HepG2 (cell line): Measurements from ENCODE around the gene AKIRIN1. TPM values are rescaled to one million over a fixed set of nuclear protein-coding genes. Genes with fewer than 3 reads are reported as not detected.

Experiments
- ARID5B ChIP-seq: IDR thresholded peaks from 2 replicates; pipeline ENCODE4 v1.4.0; 2020; ENCODE audit warnings: mild to moderate bottlenecking, missing genetic modification reagents
- DZIP1 ChIP-seq: sonication (generic); formaldehyde crosslinking; IDR thresholded peaks from 2 replicates; pipeline ENCODE4 v1.5.0; 2020; ENCODE audit warnings: mild to moderate bottlenecking, missing genetic modification reagents
- HIVEP1 ChIP-seq: sonication (generic); formaldehyde crosslinking; IDR thresholded peaks from 2 replicates; pipeline ENCODE4 v1.4.0; 2020; ENCODE audit warnings: mild to moderate bottlenecking, missing genetic modification reagents
- IKZF4 ChIP-seq: sonication (generic); formaldehyde crosslinking; IDR thresholded peaks from 2 replicates; pipeline ENCODE4 v1.5.1; 2020; ENCODE audit warnings: borderline replicate concordance, mild to moderate bottlenecking, low read depth, missing genetic modification reagents; ENCODE audit errors: not compliant biosample characterization
- ISL2 ChIP-seq: sonication (generic); formaldehyde crosslinking; IDR thresholded peaks from 2 replicates; pipeline ENCODE4 v1.5.0; 2020; ENCODE audit warnings: missing genetic modification reagents
- JUN ChIP-seq: sonication (generic); formaldehyde crosslinking; IDR thresholded peaks from 2 replicates; pipeline ENCODE4 v1.4.0; 2020; ENCODE audit warnings: mild to moderate bottlenecking, missing genetic modification reagents
- MTF2 ChIP-seq: sonication (generic); formaldehyde crosslinking; IDR thresholded peaks from 2 replicates; pipeline ENCODE4 v1.5.0; 2020; ENCODE audit warnings: missing genetic modification reagents, borderline replicate concordance
- NR2F2 ChIP-seq: IDR thresholded peaks from 2 replicates; pipeline ENCODE4 v1.6.1; 2012; ENCODE audit warnings: low read depth, inconsistent platforms, borderline replicate concordance
- NRL ChIP-seq: sonication (generic); formaldehyde crosslinking; IDR thresholded peaks from 2 replicates; pipeline ENCODE4 v1.5.0; 2020; ENCODE audit warnings: missing genetic modification reagents, mild to moderate bottlenecking, moderate library complexity, borderline replicate concordance
- RFXAP ChIP-seq: sonication (generic); formaldehyde crosslinking; IDR thresholded peaks from 2 replicates; pipeline ENCODE4 v1.4.0; 2020; ENCODE audit warnings: missing genetic modification reagents, borderline replicate concordance
- SP2 ChIP-seq: sonication (generic); formaldehyde crosslinking; IDR thresholded peaks from 2 replicates; pipeline ENCODE4 v1.5.1; 2020; ENCODE audit warnings: mild to moderate bottlenecking, missing genetic modification reagents
- ZBTB25 ChIP-seq: IDR thresholded peaks from 2 replicates; pipeline ENCODE4 v1.6.1; 2018; ENCODE audit warnings: missing genetic modification reagents
- ZNF124 ChIP-seq: sonication (generic); formaldehyde crosslinking; IDR thresholded peaks from 2 replicates; pipeline ENCODE4 v1.4.0; 2020; ENCODE audit warnings: missing genetic modification reagents
- ZNF234 ChIP-seq: sonication (generic); formaldehyde crosslinking; conservative IDR thresholded peaks from 2 replicates; pipeline ENCODE4 v1.5.1; 2020; ENCODE audit warnings: mild to moderate bottlenecking, missing genetic modification reagents
- ZNF350 ChIP-seq: sonication (generic); formaldehyde crosslinking; IDR thresholded peaks from 2 replicates; pipeline ENCODE4 v1.4.0; 2020; ENCODE audit warnings: mild to moderate bottlenecking, low read depth, missing genetic modification reagents, borderline replicate concordance
- ZNF503 ChIP-seq: sonication (generic); formaldehyde crosslinking; IDR thresholded peaks from 2 replicates; pipeline ENCODE4 v1.4.0; 2020; ENCODE audit warnings: missing genetic modification reagents
- ZNF558 ChIP-seq: sonication (generic); formaldehyde crosslinking; IDR thresholded peaks from 2 replicates; pipeline ENCODE4 v1.9.0; 2022; ENCODE audit warnings: mild to moderate bottlenecking, missing genetic modification reagents, borderline replicate concordance
- polyA plus RNA-seq, 8 experiments: library from polyadenylated mRNA; depleted of rRNA in 3 of 8; stranded (reverse) in 7 of 8; unstranded in 1 of 8; fragments of >200 nt; fragmentation: Illumina TruSeq in 4 of 8; extraction: Trizol in 4 of 8; gene quantifications; 2 replicates each; pipeline versions ENCODE4 v1.2.1 to v1.2.3, GENCODE V29; 2011 to 2016; ENCODE audit warnings: low read depth in 4 of 8, missing spikeins in 1 of 8, mixed read lengths in 1 of 8; ENCODE audit not compliant: insufficient read depth in 1 of 8
- total RNA-seq, 5 experiments: library from RNA; depleted of rRNA; stranded (reverse); fragments of >200 nt; fragmentation: Illumina TruSeq; extraction: Trizol; gene quantifications; 2 replicates each; pipeline ENCODE4 v1.2.3, GENCODE V29; 2016; ENCODE audit warnings: low read depth in 1 of 5

AKIRIN1 gene
- total and polyA plus RNA-seq, 2 of the 13 experiments (the other 11 are each of a cell fraction or from before 2014, with no cell fraction given): 123 to 157 TPM

GRCh38 chr1:38990738-38991637 is at the start of gene AKIRIN1 (continued):
- TF ChIP-seq ZNF503 (CRISPR knock-in tag) (peak; percentile 39; the same call in 1 of the 2 replicates), RFXAP (CRISPR knock-in tag) (peak; percentile 24; the same call in 1 of the 2 replicates), ZBTB25 (CRISPR knock-in tag) (no peak), ARID5B (CRISPR knock-in tag) (peak; percentile 44; the same call in 1 of the 2 replicates), ZNF124 (CRISPR knock-in tag) (0 out of 2 replicates have a peak, but pooled peaks have one; percentile 41), HIVEP1 (CRISPR knock-in tag) (no peak), JUN (0 out of 2 replicates have a peak, but pooled peaks have one; percentile 17), ZNF234 (CRISPR knock-in tag) (no peak), ZNF350 (CRISPR knock-in tag) (no peak; the same call in 1 of the 2 replicates), NRL (CRISPR knock-in tag) (no peak), IKZF4 (CRISPR knock-in tag) (no peak), NR2F2 (no peak; the same call in 1 of the 2 replicates), DZIP1 (CRISPR knock-in tag) (no peak), MTF2 (CRISPR knock-in tag) (no peak), ZNF558 (CRISPR knock-in tag) (peak; percentile 86; the same call in 1 of the 2 replicates), ISL2 (peak; percentile 60; the same call in 1 of the 2 replicates), SP2 (CRISPR knock-in tag) (peak; percentile 31; the same call in 1 of the 2 replicates)
